C1 segment of cervical spinal cord (tissue), 14 donors: Measurements from ENCODE around the gene ROR2.

Experiments used
- DNase-seq, 14 donors: peaks; one replicate each; lab custom pipeline; 2025; lab: John Stamatoyannopoulos, UW

ROR2 gene

GRCh38 chr9:91775011-91775707, 174.9 kb downstream of the ROR2 start:
- DNase-seq: peak in 10 of 14 donors; percentile 2 to 53 (median 18)

- no peak for DNase-seq
These were observed 176.9 kb downstream of the ROR2 start for GRCh38 chr9:91773156-91773555.

GRCh38 chr9:91771864-91772263, 178.2 kb downstream of the ROR2 start:
- DNase-seq: no peak

DNA sequence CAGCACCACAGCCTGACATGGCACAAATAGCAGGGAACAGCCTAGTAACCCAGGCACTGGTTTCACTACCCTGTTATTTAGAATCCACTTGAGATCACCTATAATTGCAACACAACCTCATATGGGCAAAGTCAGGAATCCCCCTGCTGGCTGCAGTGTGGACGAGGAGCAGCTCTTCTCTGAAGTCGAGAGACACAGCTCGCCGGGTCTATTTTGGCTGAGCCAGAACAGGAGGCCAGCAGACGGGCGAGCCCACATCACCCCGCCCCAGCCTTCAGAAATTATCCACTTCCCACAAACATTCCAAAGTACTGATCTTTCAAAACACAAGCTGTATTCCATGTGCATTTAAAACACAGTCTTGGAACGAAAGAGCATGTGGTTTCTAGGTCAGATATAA, 179.0 kb downstream of the ROR2 start:
- no peak for DNase-seq

GRCh38 chr9:91770229-91770628, 179.8 kb downstream of the ROR2 start:
- DNase-seq: no peak

DNA sequence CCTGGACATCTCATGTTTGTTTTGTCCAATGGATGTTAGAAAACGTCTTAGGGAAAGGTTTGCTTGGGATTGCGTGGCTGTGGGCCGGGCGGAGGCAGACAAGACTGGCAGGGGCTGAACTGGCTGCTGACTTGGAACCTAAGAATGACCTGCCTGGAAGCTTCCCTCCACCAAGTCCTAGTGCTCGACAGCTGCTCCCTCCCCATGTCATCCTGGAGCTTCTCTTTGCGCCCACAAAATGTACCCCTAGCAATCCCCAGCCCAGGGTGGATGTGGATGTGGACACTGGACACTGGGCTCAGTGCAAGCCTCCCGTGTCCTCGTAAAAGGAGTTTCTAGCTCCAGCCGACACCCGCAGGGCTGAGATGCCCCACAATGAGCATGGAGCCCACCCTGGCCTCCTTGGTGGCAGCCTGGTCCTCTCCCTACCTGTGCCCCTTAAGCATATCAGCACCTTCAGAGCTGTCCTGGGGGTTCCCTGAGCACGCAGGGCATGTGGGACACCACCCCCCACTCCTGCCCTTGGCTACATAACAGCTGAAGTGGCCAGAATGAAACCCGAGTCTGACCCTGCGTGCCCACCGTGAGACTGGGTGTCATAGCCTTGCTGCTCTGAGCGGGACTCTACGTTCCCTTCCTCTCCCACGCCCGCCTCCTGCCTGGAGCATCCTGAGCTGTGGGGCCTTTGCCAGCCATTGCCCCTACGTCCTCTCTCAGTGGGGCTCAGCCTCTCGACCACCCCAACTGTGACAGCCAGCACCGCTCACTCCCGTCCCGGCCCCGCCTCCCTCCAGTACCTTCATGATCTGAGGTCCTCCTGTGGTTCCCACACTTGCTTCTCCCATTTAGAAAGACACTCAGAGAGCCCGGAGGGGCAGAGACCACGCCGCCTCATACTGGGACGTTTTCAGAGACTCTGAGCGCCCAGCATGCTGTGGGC, 180.8 kb downstream of the ROR2 start:
- DNase-seq: no peak

DNA sequence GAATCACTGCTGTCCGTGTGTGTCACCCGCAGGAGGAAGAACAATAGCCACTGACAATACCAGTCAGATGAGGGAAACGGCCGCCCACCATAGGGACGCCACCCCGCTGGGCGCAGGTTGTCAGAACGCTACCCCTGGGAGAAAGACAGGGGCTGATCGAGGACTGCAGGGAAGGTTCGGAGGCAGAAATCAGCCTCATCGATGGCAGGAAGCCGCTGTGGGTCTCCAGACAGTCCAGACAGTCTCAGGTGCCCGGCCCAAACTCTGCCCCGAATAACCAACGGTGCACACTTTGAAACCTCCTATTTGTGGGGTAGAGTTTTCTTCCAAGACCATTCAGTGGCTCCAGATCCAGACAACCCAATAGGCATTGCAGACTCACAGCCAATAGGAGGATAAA, 181.5 kb downstream of the ROR2 start:
- DNase-seq: no peak

DNA sequence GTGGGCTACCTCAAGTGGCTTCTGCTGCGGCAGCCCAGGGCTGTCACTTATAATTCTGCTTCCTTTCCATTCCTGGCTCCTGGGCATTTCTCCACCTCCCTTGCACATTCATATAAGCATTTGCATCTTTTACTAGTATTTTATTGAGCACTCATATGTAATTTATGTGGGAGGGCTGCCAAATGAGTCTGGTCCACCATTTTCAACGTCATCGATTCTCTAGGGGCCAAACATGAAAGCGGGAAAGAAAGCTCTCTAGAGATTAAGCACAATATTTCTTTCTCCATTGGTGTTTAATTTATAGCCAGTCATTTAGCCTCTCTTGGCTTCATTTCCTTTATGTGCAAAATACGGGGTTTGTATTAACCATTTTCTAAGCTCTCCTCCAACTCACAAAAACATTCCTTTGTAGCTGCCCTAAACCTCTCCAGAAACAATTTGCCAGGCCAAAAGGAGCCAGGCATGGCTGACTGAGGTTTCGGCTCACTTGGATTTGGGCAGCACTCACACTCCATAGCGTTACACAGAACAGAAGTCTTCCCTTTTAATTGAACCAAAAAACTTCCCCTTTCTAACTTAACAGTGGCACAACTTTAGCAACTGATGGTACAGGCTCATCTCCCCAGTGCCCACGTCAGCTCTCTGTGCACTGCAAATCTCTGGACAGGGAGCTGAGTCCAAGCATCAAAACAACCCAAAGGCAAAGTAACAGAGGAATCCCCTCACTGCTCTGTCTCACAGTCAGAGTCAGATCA, 183.5 kb downstream of the ROR2 start:
- DNase-seq: no peak

DNA sequence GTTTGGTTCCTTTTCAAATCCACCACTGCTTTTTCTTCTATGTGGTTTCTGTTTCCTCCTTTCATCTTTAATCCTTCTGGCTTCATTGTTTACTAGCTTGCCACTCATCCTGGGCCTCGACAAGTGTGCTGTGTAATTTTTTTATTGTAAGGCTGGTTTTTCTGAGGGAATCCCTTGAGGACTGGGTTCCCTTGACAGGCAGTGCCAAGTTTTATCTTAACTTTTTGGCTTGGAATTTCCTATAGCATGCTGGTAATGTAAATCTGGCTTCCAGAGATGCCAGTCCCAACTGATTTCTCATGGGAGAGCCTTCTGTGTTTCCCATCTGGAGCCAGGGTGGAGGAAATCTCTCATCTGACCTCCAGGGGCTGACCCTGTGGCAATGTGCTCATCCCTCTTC, 184.7 kb downstream of the ROR2 start:
- DNase-seq: no peak

GRCh38 chr9:91764661-91765060, 185.4 kb downstream of the ROR2 start:
- no peak for DNase-seq

GRCh38 chr9:91761362-91761761, 188.7 kb downstream of the ROR2 start:
- DNase-seq: no peak

GRCh38 chr9:91760906-91761305, 189.1 kb downstream of the ROR2 start:
- DNase-seq: no peak

DNA sequence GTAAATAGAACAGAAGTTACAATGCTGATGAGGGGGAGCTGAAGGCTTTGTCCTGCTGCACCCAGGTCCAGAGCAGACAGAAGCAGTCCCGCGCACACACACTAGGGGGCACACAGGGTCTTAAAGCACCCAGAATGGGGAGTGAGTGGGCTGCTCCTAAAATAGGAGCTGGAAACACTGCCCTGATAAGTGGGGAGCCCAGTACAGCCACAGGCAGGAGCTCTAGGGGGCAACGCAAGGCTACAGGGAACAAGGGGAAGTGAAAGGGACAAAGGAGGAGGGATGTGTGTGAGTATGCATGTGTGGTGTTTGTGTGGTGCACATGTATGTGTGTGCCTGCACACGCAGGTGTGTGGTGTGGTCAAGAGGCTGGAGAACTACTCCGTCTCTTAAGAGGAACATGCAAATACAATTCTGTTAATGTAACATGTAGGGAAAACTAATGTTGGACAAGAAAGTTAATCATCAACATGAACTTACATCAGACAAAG, 191.5 kb downstream of the ROR2 start:
- no peak for DNase-seq

GRCh38 chr9:91757782-91758181, 192.2 kb downstream of the ROR2 start:
- DNase-seq: no peak

GRCh38 chr9:91756510-91756780, 193.6 kb downstream of the ROR2 start:
- DNase-seq: no peak

- DNase-seq: no peak
These were observed 194.1 kb downstream of the ROR2 start for GRCh38 chr9:91755761-91756509.

DNA sequence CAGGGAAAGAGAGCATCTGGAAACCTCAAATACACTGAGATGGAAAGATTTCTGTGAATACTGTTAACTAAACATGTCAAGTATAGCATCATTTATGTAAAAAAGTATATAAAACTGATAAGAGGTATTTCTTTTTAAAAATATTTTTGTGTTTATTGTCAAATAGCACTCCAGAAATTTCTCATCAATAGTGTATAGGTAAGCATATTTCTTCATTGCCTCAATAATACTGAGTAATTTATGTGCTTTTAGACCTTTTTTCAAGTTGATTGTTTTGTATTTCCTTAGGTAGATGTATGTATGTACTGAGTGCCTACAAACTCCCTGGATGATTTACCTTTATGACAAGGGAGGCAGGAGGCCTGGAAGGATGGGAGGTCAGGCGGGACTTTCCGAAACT, 196.3 kb downstream of the ROR2 start:
- no peak for DNase-seq

GRCh38 chr9:91751922-91752321, 198.1 kb downstream of the ROR2 start:
- DNase-seq: no peak

DNA sequence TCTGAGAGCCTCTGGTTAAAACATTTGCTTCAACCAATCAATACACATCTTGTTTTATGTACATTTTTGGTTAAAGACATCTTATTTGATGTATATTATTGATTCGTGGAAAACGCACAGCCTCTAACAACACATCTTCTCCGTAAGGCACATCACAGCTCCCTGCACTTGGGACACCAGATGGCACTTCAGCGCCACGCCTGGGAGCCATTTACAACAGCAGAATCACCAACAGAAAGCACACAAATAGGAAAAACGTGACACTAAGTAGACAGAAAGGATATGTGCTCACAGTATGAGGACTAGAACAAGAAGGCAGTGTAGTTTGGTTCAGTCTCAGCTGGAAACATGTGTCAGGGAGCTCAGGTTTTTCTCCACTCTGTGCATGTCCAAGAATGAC, 199.7 kb downstream of the ROR2 start:
- DNase-seq: no peak

GRCh38 chr9:91746904-91747303, 203.1 kb downstream of the ROR2 start:
- no peak for DNase-seq

- DNase-seq: no peak
These were observed 203.7 kb downstream of the ROR2 start for GRCh38 chr9:91746357-91746756.

GRCh38 chr9:91744114-91744513, 205.9 kb downstream of the ROR2 start:
- no peak for DNase-seq
